Right hindlimb (tissue), 1 donor: ENCODE data around the gene GID4.
A peak's percentile ranks its signal among the peaks of the same experiment; 100 is the strongest.

Experiments
- DNase-seq: peaks from one replicate; pipeline ENCODE4 v3.0.0-alpha.2; 2018

GID4 gene

GRCh38 chr17:18045691-18046350 is 6.6 kb downstream of the GID4 start:
- no peak for DNase-seq

GRCh38 chr17:18055597-18055996 is 16.4 kb downstream of the GID4 start:
- no peak for DNase-seq

GRCh38 chr17:18056214-18056613 is 17.0 kb downstream of the GID4 start:
- DNase-seq, result no peak

GRCh38 chr17:18059283-18059682 is 20.1 kb downstream of the GID4 start:
- DNase-seq, result no peak

GRCh38 chr17:18064053-18064452 is 24.8 kb downstream of the GID4 start:
- DNase-seq, result no peak

GRCh38 chr17:18065546-18065945 is 26.3 kb downstream of the GID4 start:
- DNase-seq, result no peak

GRCh38 chr17:18066866-18067265 is 27.7 kb downstream of the GID4 start:
- no peak for DNase-seq

- DNase-seq, result no peak
Observed at GRCh38 chr17:18069101-18069500, 29.9 kb downstream of the GID4 start.

GRCh38 chr17:18070861-18071340 is 31.7 kb downstream of the GID4 start:
- peak; percentile 49 for DNase-seq

- no peak for DNase-seq
Observed at GRCh38 chr17:18071751-18072150, 32.5 kb downstream of the GID4 start.

- no peak for DNase-seq
Observed at GRCh38 chr17:18074566-18075272, 35.5 kb downstream of the GID4 start.

GRCh38 chr17:18076936-18077335 is 37.7 kb downstream of the GID4 start:
- DNase-seq, result no peak

GRCh38 chr17:18079543-18079942 is 40.3 kb downstream of the GID4 start:
- no peak for DNase-seq

- no peak for DNase-seq
Observed at GRCh38 chr17:18084256-18084655, 45.0 kb downstream of the GID4 start.

GRCh38 chr17:18087610-18088491 is 48.6 kb downstream of the GID4 start, which contains the start of gene DRG2:
DRG2 (plus strand) TSS chr17:18087948; CDS start chr17:18088024, 76 bp downstream.
- DNase-seq, result peak; percentile 94

- no peak for DNase-seq
Observed at GRCh38 chr17:18089613-18090012, 50.4 kb downstream of the GID4 start.

GRCh38 chr17:18093616-18094408 is 54.6 kb downstream of the GID4 start:
- no peak for DNase-seq

GRCh38 chr17:18094409-18094807 is 55.2 kb downstream of the GID4 start:
- DNase-seq, result no peak

- DNase-seq, result no peak
Observed at GRCh38 chr17:18099516-18099915, 60.3 kb downstream of the GID4 start.

GRCh38 chr17:18100616-18101015 is 61.4 kb downstream of the GID4 start:
- DNase-seq, result peak; percentile 15

GRCh38 chr17:18101828-18102227 is 62.6 kb downstream of the GID4 start:
- no peak for DNase-seq

GRCh38 chr17:18102640-18103039 is 63.4 kb downstream of the GID4 start:
- DNase-seq, result no peak

- no peak for DNase-seq
Observed at GRCh38 chr17:18105027-18105426, 65.8 kb downstream of the GID4 start.
